ENCODE data around the gene NKD2. TPM values are rescaled to one million over a fixed set of nuclear protein-coding genes. Genes with fewer than 3 reads are reported as not detected.

Gene NKD2
- total RNA-seq, 1 experiment from 2014 or later, result 20.4 TPM

DNA sequence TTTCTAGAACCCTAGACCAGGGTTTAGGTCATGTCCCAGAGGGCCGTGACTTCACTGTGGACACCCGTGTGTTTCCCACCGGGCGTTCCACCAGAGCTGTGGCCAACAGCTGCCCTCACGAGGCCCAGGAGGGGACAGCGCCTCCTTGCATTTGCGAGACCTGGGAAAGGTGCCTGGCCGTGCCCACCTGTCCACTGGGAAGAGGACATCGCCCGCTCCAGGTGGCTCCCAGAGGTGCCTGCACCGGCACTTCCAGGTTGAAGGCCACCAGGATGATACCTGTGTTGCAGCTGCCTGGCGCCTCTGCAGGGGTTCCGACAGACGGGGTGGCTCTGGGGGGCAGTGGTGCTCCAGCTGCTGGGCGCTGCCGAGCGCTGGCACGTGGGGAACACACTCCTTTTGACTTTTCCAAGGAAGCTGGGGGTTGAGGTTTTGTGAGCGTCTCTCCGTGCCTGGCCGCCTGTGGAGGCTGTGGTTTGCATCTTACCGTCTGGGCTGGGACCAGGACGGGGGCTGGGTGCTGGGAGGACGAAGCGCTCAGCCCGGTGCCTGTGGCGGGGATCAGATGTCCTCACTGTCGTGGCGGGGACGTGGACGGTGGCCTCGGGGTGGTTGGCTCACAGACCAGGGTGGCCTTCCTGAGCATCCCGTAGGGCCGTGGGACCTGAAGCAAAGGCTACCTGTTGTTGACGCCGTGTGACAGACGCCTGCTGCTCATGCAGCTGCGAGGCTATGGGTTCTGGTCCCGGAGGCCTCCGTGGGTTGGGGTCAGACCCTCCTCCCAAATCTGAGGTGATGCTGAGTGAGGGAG, 19.2 kb downstream of the NKD2 start:
- no peaks in the 10 kb centered on the region for H3K79me2 ChIP-seq (ENCODE audit: insufficient read depth, low read length)
- H3K4me1 ChIP-seq (ENCODE audit: control insufficient read depth in 1 of 2, insufficient read depth in 2 of 2, low read length in 2 of 2), result no peaks in the 10 kb centered on the region
- no peak overlapping the region for H3K9ac ChIP-seq (ENCODE audit: low read length)
- RAD21 ChIA-PET (ENCODE audit: low non-redundant PET in 1 of 2, low total read pairs in 2 of 2, uncharacterized antibody in 2 of 2, unreplicated experiment in 2 of 2), result no interaction called here
- no peak overlapping the region for H3K4me2 ChIP-seq (ENCODE audit: low read length)
- H2AFZ ChIP-seq (ENCODE audit: low read depth, low read length, poor library complexity, severe bottlenecking), result no peak overlapping the region
- H3K9me3 ChIP-seq (ENCODE audit: control insufficient read depth in 1 of 2, insufficient read depth in 1 of 2, low read depth in 1 of 2, low read length in 2 of 2), result no peaks in the 10 kb centered on the region
- H3K9me2 ChIP-seq (ENCODE audit: insufficient read depth), result no peaks in the 10 kb centered on the region
- DNase-seq (ENCODE audit: low read depth, low spot score) (no peak), ATAC-seq (no peak)
- H3K4me3 ChIP-seq (replicated peaks in 1 of 2; ENCODE audit: low read depth in 1 of 2, low read length in 2 of 2), result no peak overlapping the region
- POLR2A ChIA-PET, result no interaction called here
- intact Hi-C loops (cut with micrococcal nuclease), result no loop called here
- TF ChIP-seq JUND (IDR thresholded peaks at IDR 0.05), result no peak
- TF ChIP-seq, protein P1, sequence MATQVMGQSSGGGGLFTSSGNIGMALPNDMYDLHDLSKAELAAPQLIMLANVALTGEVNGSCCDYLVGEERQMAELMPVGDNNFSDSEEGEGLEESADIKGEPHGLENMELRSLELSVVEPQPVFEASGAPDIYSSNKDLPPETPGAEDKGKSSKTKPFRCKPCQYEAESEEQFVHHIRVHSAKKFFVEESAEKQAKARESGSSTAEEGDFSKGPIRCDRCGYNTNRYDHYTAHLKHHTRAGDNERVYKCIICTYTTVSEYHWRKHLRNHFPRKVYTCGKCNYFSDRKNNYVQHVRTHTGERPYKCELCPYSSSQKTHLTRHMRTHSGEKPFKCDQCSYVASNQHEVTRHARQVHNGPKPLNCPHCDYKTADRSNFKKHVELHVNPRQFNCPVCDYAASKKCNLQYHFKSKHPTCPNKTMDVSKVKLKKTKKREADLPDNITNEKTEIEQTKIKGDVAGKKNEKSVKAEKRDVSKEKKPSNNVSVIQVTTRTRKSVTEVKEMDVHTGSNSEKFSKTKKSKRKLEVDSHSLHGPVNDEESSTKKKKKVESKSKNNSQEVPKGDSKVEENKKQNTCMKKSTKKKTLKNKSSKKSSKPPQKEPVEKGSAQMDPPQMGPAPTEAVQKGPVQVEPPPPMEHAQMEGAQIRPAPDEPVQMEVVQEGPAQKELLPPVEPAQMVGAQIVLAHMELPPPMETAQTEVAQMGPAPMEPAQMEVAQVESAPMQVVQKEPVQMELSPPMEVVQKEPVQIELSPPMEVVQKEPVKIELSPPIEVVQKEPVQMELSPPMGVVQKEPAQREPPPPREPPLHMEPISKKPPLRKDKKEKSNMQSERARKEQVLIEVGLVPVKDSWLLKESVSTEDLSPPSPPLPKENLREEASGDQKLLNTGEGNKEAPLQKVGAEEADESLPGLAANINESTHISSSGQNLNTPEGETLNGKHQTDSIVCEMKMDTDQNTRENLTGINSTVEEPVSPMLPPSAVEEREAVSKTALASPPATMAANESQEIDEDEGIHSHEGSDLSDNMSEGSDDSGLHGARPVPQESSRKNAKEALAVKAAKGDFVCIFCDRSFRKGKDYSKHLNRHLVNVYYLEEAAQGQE (IDR thresholded peaks at IDR 0.05; ENCODE audit: low read depth), result no peak
- TF ChIP-seq SIN3A (IDR thresholded peaks at IDR 0.05; ENCODE audit: low read depth), result no peak
- H3K36me3 ChIP-seq (ENCODE audit: control insufficient read depth in 1 of 2, insufficient read depth in 2 of 2, low read length in 2 of 2), result no peaks in the 10 kb centered on the region
- no TSS peak for BruUV-seq (replicated peaks)
- no peaks in the 10 kb centered on the region for H3K27me3 ChIP-seq (ENCODE audit: insufficient read depth, low read length)
- CTCF ChIA-PET, result no interaction called here
- H3K27ac ChIP-seq (ENCODE audit: low read depth, low read length), result no peak overlapping the region
- no peaks in the 10 kb centered on the region for H4K20me1 ChIP-seq (ENCODE audit: insufficient read depth)

Measured in HCT116 (cell line).